HG02885 (cell line): ENCODE results near the gene TENM4.

Source experiments
- ATAC-seq: cut with Tn5 transposase; IDR thresholded peaks from one replicate; pipeline ENCODE4 v1.9.1; 2021; ENCODE audit warnings: mild to moderate bottlenecking; ENCODE audit not compliant: unreplicated experiment, poor library complexity

The TENM4 gene

GRCh38 chr11:78720281-78720989 lies 720.4 kb downstream of the TENM4 start:
- no peak for ATAC-seq

DNA sequence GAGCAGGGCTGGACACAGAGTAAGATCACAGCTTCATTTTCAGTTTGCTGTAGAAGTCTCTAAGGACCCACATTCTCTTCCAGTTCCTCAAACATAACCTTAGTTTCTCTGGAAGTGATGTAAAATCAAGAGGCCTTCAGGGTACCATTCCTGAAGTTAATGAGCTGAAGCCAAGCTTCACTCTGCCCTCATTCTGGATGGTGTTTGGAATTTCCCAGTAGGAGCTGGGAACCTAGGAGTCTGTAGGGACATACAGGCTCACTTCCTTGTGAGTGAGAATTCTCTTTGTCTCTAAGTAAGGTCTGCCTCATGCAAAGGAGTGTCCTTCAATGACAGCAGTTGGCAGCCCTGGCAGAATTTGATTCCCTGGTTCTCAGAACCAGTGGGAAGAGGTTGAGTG lies 723.8 kb downstream of the TENM4 start:
- no peak for ATAC-seq

GRCh38 chr11:78715639-78716311 lies 725.1 kb downstream of the TENM4 start:
- ATAC-seq = peak; percentile 73

DNA sequence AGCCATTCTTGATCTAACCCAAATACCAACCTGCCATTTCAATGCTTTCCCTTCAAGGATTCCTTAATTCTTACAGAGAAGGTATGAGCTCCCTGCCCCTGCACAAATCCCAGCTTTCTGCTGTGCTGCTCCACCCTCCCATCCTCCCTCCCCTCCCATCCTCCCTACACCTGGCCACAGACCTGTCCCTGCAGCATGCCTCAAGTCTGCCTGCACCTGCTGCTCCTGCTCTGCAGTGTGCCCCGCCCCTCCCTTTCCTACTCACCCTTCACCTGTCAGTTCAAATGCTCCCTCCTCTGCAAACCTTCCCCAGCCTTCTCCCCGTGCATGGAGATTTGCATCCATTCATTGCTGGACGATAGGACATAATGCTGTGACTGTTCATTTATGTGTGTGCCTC lies 726.3 kb downstream of the TENM4 start:
- ATAC-seq = no peak

- ATAC-seq = no peak
Measured at GRCh38 chr11:78711735-78712134, 729.1 kb downstream of the TENM4 start.

DNA sequence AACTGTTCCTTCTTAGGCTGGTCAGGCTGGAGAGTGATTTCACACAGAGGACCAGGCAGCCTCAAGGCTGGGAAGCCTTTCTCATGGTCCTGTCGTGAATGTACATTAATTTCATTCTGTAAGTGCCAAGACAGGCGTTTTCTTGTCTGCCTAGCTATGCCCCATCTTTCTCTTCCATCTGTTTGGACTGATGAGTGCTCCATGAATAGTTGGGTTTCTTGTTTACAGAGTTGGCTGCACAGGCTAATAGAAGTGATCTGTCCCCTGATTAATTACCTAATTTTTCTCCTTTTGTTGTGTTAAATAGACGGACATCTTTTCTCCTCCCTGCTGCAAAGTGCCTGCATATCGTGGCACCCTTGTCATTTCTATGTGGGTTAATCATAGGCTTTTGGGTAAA lies 730.4 kb downstream of the TENM4 start:
- no peak for ATAC-seq

DNA sequence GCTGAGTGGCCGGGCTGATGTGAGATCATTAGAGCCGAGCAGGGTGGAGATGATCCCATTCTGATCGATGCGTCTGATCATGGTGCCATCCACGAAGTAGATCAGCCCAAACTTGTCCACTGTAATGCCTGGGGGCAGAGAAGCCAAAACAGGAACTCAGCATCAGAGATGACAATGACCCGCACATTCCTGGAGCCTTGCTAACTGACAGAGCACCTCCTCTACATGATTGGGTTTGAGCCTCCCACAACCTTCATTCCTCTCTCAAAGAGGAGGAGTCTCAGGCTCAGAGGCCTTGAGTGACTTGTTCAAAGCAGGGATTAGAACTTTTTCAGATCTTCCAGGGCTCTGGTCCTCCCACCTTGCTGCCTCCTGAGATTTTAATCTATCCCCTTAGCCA lies 732.4 kb downstream of the TENM4 start:
- ATAC-seq = no peak

DNA sequence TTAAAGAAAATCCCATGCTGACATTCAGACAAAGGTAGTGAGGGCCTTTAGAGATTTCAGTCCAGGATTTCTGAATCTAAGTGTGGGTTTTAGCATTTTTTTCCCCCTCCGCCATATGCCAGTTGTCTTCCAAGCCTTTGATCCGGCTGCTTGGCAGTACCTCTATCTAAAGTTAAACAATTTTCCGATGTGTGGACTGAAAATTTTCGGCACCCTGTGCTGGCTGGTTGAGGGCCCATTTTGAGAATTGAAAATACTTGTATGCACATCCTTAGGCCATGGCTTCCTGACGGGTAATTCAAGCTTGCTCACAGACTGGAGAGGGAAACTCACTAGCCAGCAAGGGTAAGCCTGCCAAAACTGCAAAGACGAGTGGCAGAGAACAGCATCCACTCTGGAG lies 734.3 kb downstream of the TENM4 start:
- no peak for ATAC-seq

DNA sequence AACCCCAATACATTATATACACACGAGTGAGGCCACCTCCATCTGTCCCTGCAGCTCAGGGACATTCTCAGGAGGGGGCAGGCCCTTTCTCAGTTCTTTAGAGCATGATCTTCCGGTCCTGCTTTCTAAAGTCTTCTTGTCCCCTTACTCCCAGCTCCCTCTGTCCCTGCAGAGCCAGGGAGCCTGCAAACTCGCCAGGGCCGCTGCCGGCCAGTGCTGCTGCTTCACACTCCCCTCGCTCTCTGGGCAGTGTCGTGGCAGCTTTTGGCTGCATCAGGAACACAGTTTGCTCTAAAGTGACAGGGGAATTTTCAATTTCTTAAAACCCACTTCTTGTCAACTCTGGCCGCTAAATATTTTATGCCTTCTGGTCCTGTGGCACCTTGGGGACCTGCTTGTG lies 736.0 kb downstream of the TENM4 start:
- no peak for ATAC-seq

- no peak for ATAC-seq
Measured at GRCh38 chr11:78699609-78700135, 741.2 kb downstream of the TENM4 start.

- ATAC-seq = no peak
Measured at GRCh38 chr11:78698612-78699011, 742.2 kb downstream of the TENM4 start.

GRCh38 chr11:78696177-78696576 lies 744.7 kb downstream of the TENM4 start:
- no peak for ATAC-seq

DNA sequence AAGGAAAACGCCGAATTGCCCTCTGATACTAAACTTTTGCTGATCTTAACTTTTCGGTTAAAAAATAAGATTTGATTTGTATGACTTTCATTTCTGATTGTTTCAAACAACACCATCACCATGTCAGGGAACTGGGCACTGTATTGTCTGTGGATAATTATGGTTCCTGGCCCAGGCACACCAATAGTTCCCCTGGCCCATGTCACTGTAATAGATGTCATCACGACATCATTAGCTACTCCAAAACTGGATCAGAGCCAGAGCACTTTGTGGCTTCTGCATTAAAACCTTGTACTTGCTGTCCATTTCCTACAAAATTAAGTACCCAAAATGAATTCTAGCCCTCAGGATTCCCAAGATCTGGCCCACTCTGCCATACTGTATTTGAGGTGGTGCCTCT lies 746.7 kb downstream of the TENM4 start:
- no peak for ATAC-seq

- no peak for ATAC-seq
Measured at GRCh38 chr11:78691215-78691614, 749.6 kb downstream of the TENM4 start.

GRCh38 chr11:78690352-78690987 lies 750.4 kb downstream of the TENM4 start:
- no peak for ATAC-seq

- no peak for ATAC-seq
Measured at GRCh38 chr11:78689585-78690153, 751.2 kb downstream of the TENM4 start.

GRCh38 chr11:78689101-78689500 lies 751.7 kb downstream of the TENM4 start:
- no peak for ATAC-seq

DNA sequence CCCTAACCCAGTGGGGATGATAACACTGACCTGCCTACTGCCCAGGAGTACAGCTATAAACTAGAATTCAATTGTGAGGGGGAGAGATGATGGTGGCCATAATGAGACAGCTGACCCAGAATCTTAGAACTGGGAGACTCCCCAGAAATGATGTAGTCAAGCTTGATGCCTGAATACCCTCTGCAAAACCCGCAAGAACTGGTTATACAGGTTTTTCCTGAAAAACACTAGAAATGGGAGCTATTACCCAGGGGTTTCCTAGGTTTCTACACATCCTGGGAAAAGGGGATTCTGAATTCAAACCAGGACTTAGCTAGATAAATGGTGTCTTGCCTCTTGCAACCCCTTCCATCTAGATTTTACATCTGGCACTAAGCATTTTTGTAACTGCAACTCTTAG lies 752.4 kb downstream of the TENM4 start:
- no peak for ATAC-seq

- no peak for ATAC-seq
Measured at GRCh38 chr11:78685156-78685555, 755.7 kb downstream of the TENM4 start.

GRCh38 chr11:78684377-78684776 lies 756.5 kb downstream of the TENM4 start:
- ATAC-seq = no peak

GRCh38 chr11:78683774-78684173 lies 757.1 kb downstream of the TENM4 start:
- ATAC-seq = no peak
